GM19099 (cell line): ENCODE results near the gene ZNF563.

ENCODE experiments used
- POLR2A ChIP-seq: IDR thresholded peaks from 3 replicates; pipeline ENCODE4 v1.6.1; 2011; ENCODE audit warnings: low read depth; ENCODE audit not compliant: insufficient read length; ENCODE audit errors: extremely low read depth

ZNF563 gene

GRCh38 chr19:12325690-12326089 is 7.7 kb downstream of the ZNF563 start:
- no peak for TF ChIP-seq POLR2A

DNA sequence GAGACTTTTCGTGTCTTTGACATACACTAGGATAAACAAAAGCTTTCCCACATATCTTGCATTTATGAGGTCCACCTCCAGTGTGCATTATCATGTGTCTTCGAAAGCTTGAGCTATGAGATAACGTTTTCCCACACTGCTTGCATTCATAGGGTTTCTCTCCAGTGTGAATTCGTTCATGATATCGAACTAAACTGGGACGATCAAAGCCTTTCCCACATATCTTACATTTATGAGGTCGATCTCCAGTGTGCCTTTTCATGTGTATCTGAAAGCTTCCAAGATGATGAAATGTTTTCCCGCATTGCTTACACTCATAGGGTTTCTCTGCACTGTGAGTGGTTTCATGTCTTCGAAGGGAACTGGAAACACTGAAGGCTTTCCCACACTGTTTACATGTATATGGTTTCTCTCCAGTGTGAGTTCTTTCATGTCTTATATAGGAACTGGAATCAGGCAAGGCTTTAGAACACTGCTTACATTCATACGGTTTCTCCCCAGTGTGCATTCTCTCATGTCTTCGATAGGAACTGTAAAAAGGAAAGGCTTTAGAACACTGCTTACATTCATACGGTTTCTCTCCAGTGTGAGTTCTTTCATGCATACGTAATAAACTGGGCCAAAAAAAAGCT is 14.5 kb downstream of the ZNF563 start:
- TF ChIP-seq POLR2A, result no peak

GRCh38 chr19:12314553-12314952 is 18.9 kb downstream of the ZNF563 start:
- TF ChIP-seq POLR2A, result no peak

- no peak for TF ChIP-seq POLR2A
Observed at GRCh38 chr19:12295191-12295590, 38.2 kb downstream of the ZNF563 start.

- peak; percentile 76 for TF ChIP-seq POLR2A
Observed at GRCh38 chr19:12294249-12295158, 38.9 kb downstream of the ZNF563 start, which contains the start of gene ZNF44. Gene ZNF44 (minus strand): TSS chr19:12294883. CDS start chr19:12294694, 189 bp downstream.

- TF ChIP-seq POLR2A, result peak; percentile 70
Observed at GRCh38 chr19:12293777-12294248, 39.6 kb downstream of the ZNF563 start.

DNA sequence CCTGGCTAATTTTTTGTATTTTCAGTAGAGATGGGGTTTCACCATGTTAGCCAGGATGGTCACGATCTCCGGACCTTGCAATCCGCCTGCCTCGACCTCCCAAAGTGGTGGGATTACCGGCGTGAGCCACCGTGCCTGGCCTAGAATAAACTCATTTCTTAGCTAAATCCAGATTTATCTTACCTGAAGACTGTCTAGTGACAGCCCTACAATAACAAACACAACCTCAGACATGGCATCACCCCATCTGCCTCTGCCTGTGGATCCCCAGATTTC is 43.7 kb downstream of the ZNF563 start:
- TF ChIP-seq POLR2A, result no peak

DNA sequence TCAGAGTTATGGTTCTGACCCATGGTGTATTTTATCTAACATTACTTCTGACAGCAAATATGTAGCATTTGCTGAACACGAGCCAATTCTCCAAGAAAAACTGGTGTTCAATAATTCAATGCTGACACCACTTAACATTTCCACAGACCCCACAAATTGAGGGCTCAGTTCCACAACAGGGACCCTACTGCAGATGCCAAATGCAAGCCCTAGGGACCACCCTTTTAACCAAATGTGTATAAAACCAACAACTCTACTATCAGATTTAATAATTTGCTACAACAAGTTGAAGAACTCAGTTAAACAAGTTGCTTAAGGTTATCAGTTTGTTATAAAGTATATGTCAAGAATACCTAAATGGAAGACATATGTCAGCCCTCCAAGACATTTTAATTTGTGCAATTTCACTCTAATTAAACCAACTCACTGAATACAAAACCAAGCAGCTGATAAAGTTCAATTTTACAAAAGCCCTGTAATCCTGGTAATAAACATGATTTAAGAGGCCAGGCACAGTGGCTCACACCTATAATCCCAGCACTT is 45.4 kb downstream of the ZNF563 start:
- TF ChIP-seq POLR2A, result no peak

- no peak for TF ChIP-seq POLR2A
Observed at GRCh38 chr19:12284631-12285030, 48.8 kb downstream of the ZNF563 start.

GRCh38 chr19:12284226-12284625 is 49.2 kb downstream of the ZNF563 start:
- TF ChIP-seq POLR2A, result no peak

DNA sequence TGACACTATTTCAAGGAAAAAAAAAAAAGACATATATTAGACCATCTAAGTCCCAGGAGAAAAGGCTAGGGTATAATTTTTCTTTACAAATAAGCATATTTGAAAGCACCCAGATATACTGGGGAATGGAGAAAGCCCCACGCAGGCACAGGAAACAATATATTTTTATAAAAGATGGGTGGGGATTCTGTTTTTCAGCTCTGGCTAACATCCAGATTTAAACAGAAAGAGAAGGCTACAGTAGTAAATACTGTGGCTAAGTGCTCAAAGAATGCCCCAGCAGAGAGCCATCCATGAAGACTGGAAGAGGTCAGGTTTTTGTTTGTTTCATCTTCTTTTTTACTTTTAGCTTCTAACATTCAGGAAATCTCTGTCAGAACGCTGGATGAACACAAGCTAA is 54.7 kb downstream of the ZNF563 start:
- no peak for TF ChIP-seq POLR2A

GRCh38 chr19:12272980-12273901 is 60.2 kb downstream of the ZNF563 start:
- TF ChIP-seq POLR2A, result no peak

- TF ChIP-seq POLR2A, result no peak
Observed at GRCh38 chr19:12272386-12272785, 61.0 kb downstream of the ZNF563 start.

GRCh38 chr19:12270854-12271253 is 62.6 kb downstream of the ZNF563 start:
- no peak for TF ChIP-seq POLR2A
